Activated CD8-positive, alpha-beta memory T cell treated with anti-CD3 and anti-CD28 coated beads, Interleukin-2, amount 50 U/mL, for 1 hour (primary cell): Measurements from ENCODE around the gene CYLD.

Experiments used
- DNase-seq: peaks from one replicate; pipeline ENCODE4 v3.0.0-alpha.2; 2020; ENCODE audit errors: extremely low read depth

The CYLD gene

GRCh38 chr16:50818380-50818779 lies 76.5 kb downstream of the CYLD start:
- DNase-seq = no peak

DNA sequence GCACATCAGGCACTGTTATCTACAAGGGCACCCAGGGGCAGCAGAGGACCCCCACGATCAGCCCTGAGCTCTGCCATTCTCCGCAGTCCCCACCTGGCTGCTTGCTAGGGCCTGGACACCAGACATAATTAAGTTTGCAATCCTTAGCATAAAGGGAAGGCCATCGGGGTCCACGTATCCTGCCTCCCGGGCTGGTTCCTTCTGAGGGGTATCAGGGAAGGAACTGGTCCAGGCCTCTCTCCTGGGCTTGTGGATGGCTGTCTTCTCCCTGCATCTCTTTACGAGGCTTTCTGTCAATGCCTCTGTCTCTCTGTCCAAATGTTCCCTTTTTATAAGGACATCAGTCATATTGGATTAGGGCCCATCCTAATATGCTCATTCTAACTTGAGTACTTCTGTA lies 77.8 kb downstream of the CYLD start:
- DNase-seq = no peak

DNA sequence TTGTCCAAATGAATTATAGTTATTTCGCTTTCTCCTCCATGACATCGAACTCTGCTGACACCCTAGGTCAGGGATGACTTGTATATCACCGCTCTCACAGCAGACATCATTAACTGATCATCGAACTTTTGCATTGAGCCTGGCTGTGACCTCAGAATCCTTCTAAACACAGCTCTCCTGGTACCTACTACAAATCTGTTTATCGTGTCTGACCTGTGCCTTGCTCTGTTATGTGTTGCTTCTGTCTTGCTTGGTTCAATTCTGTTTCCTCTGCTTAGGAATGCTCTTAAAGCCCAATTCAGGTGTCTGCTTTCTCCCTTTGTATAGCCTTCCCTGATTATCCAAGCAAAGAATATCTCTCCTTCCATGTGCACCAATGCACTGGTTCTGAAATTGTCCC lies 78.3 kb downstream of the CYLD start:
- no peak for DNase-seq

- no peak for DNase-seq
These were observed 79.7 kb downstream of the CYLD start for GRCh38 chr16:50821586-50821985.

DNA sequence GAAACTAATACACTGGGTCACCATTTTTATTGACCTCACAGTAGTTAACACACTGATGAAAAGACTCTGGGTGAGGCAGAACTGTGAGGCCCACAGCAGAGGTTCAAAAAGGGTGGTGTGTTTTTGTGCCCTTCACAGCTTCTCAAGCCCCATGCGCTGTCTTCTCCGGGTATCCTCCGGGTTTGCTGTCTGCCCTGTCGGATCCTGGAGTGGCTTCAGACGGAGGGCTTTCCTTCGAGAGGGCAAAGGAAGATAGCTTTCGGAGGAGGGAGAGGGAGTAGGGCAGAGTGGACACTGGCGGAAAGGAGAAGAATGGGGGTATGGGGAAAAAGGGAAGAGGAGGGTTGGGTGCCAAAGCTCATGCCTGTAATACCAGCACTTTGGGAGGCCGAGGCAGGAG lies 80.8 kb downstream of the CYLD start:
- DNase-seq = no peak

DNA sequence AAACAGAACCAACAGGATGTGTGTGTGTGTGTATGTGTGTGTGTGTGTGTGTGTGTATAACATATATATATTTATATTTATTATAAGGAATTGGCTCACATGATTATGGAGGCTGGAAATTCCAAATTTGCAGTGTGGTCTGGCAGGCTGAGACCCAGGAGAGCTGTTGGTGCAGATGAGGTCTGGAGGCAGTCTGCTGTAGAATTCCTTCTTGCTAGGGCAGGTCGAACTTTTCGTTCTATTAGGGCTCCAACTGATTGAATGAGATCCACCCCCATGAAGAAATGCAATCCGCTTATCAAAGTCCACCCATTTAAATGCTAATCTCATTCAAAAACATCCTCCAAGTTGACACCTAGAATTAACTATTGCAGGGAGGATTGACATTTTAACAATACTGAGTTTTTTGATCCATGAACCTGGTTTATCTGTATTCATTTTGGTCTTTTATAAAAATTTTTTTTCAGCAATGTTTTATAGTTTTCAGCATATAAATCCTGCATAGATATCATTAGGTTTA lies 85.0 kb downstream of the CYLD start:
- no peak for DNase-seq

- DNase-seq = no peak
These were observed 86.3 kb downstream of the CYLD start for GRCh38 chr16:50828164-50828702.

GRCh38 chr16:50830698-50831097 lies 88.8 kb downstream of the CYLD start:
- no peak for DNase-seq

DNA sequence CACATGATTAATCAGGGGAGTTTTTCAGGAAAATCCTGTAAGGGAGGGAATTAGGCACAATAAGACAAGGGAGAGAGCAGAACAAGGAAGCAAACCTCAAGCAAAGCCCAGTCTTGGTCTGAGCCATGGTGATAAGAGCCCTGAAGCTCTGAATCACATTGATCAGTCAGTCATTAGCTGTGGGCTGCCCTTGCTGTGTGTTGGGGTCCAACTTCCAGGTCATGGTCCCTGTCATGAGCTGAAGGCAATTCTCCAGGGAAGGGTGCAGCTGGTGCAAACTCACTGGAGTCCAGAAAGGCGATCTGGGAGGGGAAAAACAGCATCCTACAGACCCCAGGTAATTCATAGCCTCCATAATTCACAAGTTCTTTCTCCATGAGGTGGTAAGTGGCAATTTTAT lies 89.9 kb downstream of the CYLD start:
- no peak for DNase-seq

DNA sequence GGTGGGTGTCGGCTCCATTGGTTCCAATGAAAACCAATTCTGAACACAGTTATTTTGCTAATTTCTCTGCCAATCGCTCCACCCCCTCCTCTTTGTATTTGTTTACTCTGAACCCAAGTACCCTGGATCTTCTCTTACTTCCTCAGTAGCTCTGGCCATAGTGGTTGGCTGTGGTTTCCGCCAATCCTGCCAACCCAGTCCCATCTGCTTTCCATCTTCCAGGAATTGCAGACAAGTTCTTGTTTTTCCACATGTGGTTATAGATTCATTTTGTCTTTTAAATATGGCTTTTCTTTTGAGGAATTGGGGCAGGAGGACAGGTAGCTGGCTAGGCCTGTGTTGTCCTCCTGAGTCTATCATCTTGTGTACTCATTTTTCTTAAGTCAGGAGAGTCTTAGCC lies 92.0 kb downstream of the CYLD start:
- no peak for DNase-seq

GRCh38 chr16:50834701-50835100 lies 92.8 kb downstream of the CYLD start:
- DNase-seq = no peak

DNA sequence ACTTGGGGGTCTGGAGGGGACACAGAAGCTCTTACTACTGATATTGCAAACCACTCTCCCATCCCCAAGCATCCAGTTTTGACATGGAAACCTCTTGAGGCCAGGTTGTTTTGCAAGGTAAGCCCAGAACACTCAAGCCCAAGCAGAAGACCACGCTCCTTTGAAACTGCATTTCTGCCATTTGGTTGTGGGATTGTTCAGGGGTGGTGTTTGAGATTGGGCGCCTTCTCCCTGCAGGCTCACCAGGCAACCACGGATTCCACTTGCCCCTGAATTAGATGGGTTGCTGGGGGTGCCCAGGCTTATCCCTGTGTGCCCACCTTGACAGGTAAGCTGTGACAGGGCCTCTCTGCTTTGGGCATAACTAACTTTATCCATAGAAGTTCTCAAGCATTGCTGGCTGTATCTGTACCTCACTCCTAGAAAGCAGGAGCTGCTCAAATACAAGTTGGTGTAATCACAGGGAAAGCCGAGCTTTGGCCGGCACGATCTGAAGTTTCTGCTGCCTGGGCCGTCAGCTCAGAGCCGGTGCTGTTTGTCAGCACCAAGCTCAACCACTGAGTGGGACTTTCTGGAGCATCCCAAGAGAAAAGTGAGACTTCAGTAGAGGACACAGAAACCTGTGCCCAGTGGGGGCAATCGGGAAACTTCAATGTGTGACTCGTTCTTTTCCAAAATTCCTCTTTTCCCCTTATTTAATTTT lies 93.6 kb downstream of the CYLD start:
- no peak for DNase-seq

GRCh38 chr16:50836121-50836621 lies 94.3 kb downstream of the CYLD start:
- no peak for DNase-seq

DNA sequence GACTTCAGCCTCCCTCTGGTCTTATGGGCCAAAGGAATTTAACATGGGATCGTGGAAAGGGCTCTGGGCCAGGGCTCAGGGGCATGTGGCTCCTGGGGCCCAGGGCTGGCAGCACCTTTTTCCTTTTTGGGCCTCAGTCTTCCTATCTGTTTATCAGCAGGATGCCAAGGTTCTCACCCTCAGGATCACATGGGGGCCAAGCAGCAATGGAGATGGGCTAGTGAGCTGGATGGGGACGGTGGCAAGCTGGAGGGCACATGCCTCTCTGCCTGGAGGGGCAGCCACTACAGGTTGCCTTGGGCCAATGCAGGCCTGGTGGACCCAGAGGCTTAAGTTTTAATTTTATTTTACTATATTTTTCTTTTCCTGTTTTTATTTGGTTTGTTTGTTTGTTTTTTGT lies 95.4 kb downstream of the CYLD start:
- no peak for DNase-seq

- no peak for DNase-seq
These were observed 96.3 kb downstream of the CYLD start for GRCh38 chr16:50838165-50838564.

DNA sequence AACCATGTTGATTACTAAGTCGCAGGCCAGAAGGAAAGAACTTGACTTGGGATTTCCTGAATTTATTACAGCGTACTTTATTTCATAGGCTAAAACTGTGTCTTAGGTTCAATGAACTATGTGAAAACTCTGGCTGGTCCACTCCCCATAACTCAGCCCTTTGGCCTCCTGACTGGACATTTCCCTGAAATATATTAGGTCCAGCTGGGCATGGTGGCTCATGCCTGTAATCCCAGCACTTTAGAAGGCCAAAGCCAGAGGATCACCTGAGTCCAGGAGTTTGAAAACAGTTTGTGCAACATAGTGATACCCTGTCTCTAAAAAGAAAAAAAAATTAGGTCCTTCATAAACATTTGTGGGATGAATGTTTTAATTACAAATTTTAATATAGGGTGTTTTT lies 97.0 kb downstream of the CYLD start:
- DNase-seq = no peak

- no peak for DNase-seq
These were observed 97.5 kb downstream of the CYLD start for GRCh38 chr16:50839356-50839755.

DNA sequence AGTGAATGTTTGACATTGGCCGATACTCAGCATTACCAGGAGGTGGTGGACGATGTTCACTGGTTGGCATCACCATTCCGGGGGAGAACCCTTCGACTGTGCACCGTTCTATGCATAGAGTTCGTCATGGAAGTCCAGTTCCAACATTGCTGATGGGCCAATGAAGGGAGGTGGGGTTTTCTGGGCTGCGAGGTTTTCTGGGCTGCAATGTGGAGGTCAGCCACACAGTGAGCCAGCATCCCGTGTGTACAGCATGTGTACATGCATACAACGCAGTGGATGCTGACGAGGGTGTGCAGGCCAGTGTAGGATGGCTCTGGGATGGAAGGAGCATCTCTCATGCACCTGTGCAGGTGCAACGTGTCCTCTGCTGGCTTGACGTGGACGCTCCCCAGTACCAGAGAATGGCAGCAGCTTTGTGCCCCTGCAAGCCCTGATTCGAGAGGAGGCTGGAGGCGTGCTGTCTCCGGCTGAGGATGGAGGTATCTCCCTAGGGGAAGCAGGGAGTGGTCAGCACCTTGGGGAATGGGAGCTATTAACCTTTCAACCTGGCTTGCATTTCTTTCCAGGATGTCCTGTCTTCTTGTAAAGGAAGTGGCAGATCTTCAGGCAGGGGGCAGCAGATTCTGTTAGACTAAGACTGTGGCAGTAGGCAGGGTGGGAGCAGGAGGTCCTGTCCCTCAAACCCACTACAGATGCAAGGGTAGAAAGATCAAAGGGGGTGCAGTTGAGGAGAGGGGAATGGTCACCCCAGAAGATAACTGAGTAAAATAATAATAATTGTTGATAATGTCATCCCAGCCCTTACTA lies 98.2 kb downstream of the CYLD start:
- no peak for DNase-seq

GRCh38 chr16:50841081-50841886 lies 99.4 kb downstream of the CYLD start:
- DNase-seq = no peak

- no peak for DNase-seq
These were observed 100.2 kb downstream of the CYLD start for GRCh38 chr16:50842013-50842505.

- no peak for DNase-seq
These were observed 100.7 kb downstream of the CYLD start for GRCh38 chr16:50842589-50842988.

DNA sequence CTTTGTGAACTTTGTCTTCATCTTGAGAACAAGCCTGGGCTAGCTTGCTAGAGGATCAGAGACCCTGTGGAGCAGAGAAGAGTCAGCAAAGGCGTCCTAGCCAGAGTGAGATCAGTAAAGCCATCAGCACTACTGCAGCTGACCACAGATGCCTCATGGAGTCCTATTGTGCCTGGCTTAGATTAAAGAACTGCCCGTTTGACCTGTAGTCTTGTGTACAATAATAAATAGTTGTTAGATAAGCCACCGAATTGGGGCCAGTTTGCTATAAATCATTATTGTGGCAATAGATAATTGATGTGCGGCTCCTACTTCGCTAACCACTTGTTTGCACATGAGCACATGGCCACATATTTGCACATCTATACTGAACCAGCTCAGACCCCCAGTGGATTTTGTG lies 103.0 kb downstream of the CYLD start:
- no peak for DNase-seq
